T-helper 17 cell (primary cell): Measurements from ENCODE around the gene ACTR3C. TPM values are rescaled to one million over a fixed set of nuclear protein-coding genes. Genes with fewer than 3 reads are reported as not detected.
"Not testable (repeated sequence)": the region's sequence is repeated elsewhere in the genome, so short reads cannot be mapped to it uniquely, and the experiment has no call there.

ENCODE experiments used
- ATAC-seq: fragments of 150-1000 bp; cut with Tn5 transposase; 2 replicates; pipeline ENCODE4 v1.10.0; 2021; ENCODE audit warnings: mild to moderate bottlenecking, moderate library complexity
- DNase-seq, 3 donors: peaks; one replicate each; pipeline versions ENCODE4 v3.0.0 to v3.0.0-alpha.2; 2020 to 2021
- H3K9me3 ChIP-seq: one replicate; pipeline ENCODE4 v1.7.0; 2013; ENCODE audit warnings: low read length, mild to moderate bottlenecking; ENCODE audit not compliant: control insufficient read depth, poor library complexity, severe bottlenecking
- H3K27ac Mint-ChIP-seq: one replicate; pipeline ENCODE4 v1.8.0; 2022; ENCODE audit warnings: mild to moderate bottlenecking, moderate library complexity, mixed read lengths
- H3K27me3 Mint-ChIP-seq: one replicate; pipeline ENCODE4 v1.8.0; 2022; ENCODE audit warnings: mixed read lengths
- H3K36me3 Mint-ChIP-seq: one replicate; pipeline ENCODE4 v1.8.0; 2022; ENCODE audit warnings: low read depth, mixed read lengths
- H3K4me1 Mint-ChIP-seq: one replicate; pipeline ENCODE4 v1.8.0; 2022; ENCODE audit warnings: mild to moderate bottlenecking, mixed read lengths
- H3K4me3 Mint-ChIP-seq: one replicate; pipeline ENCODE4 v1.8.0; 2022; ENCODE audit warnings: mild to moderate bottlenecking, moderate library complexity, mixed read lengths
- total RNA-seq, 4 donors: library from RNA in 2 of 4; stranded (reverse) in 2 of 4; gene quantifications; one replicate each; pipeline ENCODE4 v1.2.3 and lab custom pipeline; 2022 to 2026

ACTR3C gene
- total RNA-seq, 2 donors from 2014 or later = 6.0 to 10.2 TPM

DNA sequence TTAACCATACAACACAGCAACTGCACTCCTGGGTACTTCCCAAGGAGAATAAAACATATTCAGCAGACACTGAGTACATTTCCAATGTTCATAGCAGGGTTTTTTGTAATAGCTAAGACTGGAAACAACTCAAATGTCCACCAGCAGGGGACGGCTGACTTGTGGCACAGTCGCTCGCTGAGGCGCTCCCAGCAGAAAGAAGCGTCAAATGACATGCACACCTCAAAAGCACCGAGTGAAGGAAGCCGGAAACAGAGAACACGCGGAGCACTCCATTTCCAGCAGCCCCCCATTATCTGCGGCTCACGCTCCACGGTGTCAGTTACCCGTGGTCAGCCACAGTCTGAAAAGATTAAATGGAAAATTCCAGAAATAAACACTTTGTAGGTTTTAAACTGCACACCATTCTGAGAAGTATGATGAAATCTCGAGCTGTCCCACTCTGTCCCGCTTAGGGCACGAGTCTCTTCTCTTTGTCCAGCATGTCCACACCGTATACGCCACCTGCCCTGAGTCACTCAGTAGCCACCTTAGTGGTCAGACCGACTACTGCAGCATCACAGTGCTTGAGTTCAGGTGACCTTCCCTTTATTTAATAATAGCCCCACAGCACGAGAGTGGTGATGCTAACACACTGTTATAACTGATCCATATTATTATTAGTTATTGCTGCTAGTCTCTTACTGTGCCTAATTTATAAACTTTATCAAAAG, 56.2 kb downstream of the ACTR3C start:
- not testable (repeated sequence) for H3K36me3 Mint-ChIP-seq, H3K4me1 Mint-ChIP-seq, ATAC-seq, DNase-seq, H3K27me3 Mint-ChIP-seq, H3K27ac Mint-ChIP-seq, H3K4me3 Mint-ChIP-seq, H3K9me3 ChIP-seq

DNA sequence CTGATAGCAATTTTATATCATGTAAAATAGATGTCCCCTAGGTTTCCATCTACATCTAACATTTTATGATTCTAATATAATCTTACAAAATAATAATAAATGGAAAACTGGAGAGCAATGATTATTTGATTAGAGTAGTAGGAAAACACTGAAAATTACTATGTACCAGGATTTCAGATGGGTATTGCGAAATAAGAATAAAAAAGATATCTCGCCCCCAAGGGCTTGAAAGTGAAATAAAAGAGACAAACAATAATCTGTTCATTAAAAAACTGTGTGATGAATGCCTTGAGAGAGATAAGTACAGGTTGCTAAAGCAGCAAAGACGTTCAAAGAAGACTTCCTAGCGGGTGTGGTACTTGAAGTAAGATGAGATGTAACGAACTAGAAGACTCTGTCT, 60.7 kb downstream of the ACTR3C start:
- H3K4me1 Mint-ChIP-seq, H3K36me3 Mint-ChIP-seq, H3K27me3 Mint-ChIP-seq, DNase-seq, H3K9me3 ChIP-seq, ATAC-seq, H3K4me3 Mint-ChIP-seq, H3K27ac Mint-ChIP-seq: not testable (repeated sequence)

DNA sequence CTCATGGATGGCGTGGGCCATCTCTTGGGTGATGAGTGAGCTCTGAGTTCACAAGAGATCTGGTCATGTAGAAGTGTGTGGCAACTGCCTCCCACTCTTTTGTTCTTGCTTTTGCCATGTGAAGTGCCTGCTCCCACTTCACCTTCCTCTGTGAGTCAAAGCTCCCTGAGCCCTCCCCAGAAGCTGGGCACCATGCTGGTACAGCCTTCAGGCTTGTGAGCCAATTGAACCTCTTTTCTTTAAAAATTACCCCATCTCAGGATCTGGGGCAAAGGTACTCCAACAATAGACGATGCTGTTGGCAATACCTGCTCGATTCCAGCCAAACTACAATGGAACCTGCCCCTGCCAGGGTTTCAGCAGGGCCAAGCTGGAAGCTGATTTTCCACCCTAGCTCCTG, 75.6 kb downstream of the ACTR3C start:
- ATAC-seq, DNase-seq, H3K27ac Mint-ChIP-seq, H3K36me3 Mint-ChIP-seq, H3K27me3 Mint-ChIP-seq, H3K9me3 ChIP-seq, H3K4me1 Mint-ChIP-seq, H3K4me3 Mint-ChIP-seq: not testable (repeated sequence)

DNA sequence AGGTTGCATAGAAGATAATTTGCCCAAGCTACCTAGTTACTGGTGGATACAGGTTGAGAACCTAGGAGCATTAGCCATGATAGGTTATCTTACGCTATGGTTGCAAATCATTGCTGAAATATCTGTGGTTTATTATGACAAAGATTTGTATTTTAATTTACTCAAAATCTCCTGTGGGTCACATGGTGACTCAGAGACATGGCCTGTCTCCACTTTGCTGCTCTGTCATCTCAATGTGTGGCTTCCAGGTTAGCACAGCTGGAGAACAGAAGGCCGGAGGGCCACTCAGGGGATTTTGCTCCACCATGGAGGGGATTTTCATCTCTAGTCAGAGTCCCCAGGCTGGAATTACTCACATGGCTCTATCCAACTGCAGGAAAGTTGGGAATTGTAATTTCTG, 78.1 kb downstream of the ACTR3C start:
- not testable (repeated sequence) for H3K4me3 Mint-ChIP-seq, H3K9me3 ChIP-seq, H3K36me3 Mint-ChIP-seq, DNase-seq, H3K4me1 Mint-ChIP-seq, H3K27me3 Mint-ChIP-seq, ATAC-seq, H3K27ac Mint-ChIP-seq

DNA sequence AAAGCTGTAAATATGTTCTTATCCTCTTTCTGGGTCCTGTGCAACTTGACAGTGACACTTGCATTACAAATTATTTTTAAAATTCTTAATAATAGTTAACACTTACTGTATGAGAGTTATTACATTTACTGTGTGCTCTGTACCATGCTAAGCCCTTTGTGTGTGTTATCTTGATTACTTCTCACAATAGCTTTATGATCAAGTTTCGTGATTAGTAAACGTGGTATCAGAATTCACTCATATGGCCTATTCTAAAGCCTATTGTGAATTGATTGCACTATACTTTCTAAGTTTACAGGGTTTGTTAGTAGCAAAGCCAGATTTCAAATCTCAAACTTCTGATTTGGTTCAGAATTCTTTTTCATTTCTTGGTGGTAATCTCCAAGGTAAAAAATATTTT, 80.4 kb downstream of the ACTR3C start:
- not testable (repeated sequence) for H3K9me3 ChIP-seq, H3K36me3 Mint-ChIP-seq, H3K4me1 Mint-ChIP-seq, H3K27me3 Mint-ChIP-seq, H3K4me3 Mint-ChIP-seq, DNase-seq, ATAC-seq, H3K27ac Mint-ChIP-seq

DNA sequence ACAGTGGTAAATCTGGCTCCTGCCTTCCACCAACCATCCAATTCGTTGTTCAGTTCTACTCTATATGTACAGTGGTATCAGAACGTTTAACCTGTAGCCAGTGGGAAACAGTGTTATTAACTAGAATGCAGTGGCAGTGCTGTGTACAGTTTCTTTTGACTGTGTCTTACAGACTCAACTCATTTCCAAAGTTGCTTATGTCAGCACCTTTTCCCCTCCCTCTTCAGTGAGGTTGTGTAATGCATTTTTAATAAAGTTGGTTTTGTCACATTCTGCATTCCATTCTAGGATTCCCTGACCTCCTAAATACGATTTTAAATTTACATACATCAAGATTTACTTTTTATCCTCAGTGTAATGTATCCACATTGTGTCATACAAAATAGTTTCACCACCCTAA, 97.9 kb downstream of the ACTR3C start:
- H3K9me3 ChIP-seq, ATAC-seq, H3K4me3 Mint-ChIP-seq, H3K27ac Mint-ChIP-seq, DNase-seq, H3K4me1 Mint-ChIP-seq, H3K36me3 Mint-ChIP-seq: not testable (repeated sequence)
- peaks cover 16% of the 10 kb centered on the region for H3K27me3 Mint-ChIP-seq

DNA sequence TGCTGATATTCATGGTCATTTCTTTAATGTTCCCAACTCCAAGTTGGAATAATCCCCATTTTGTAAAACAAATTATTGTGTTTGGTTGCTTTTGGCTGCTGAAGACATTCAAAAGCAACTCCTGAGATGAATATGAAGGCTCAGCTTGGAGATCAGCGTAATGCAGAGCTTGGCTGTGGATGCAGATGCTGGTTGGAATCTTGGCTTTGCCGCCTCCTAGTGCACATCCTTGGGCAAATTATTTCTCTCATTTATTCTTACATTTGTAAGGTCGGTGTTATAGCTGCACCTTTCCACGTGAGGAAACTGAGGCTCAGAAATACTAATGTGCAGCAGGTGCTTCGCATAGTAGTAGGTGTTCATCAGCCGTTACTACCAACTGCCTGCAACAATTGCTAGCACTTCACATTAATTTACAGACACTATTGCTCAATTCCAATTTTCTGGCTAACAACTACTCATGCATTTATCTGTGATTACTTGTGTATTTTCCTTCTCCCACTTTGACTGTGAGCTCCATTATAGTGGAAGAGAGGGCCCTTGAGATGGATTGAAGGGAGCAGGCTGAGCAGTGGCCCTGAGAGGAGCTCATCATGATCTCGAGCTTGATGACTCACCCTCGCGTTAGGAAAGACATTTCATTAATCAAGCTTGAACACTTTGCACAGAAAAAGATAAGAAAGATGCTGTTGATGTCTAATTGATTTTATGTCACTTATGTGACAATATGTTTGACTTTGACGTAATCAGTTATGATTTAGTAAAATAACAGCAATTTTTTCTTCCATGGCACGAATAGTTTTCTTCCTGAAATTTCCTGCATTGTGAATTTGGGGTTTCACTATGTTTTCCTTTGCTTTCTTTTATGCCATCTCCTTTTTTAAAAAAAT, 101.0 kb downstream of the ACTR3C start:
- not testable (repeated sequence) for ATAC-seq, H3K4me3 Mint-ChIP-seq

DNA sequence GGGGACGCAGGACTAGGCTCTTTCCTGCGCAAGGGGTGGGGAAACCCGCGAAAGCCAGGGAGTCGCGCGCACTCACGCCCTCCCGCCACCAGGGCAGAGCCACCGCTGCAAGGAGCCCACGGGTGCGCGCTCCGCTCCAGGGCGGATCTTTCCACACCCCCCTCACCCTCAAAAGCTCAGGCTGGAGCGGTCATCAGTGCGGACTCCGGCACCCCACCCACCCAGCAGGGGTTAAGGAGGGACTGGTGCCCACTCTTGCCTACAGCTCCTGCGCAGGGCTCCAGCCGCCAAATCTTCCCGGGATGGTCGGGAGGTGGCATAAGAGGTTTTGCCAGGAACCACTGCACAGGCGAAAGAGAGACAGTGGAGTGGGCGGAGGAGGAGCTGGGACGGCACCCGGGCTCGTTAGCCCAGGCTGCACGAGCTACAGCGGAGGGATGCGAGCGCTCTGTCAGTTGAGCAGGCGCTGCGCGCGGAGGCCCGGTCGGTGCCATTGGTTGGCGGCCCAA, 102.6 kb downstream of the ACTR3C start:
- H3K4me1 Mint-ChIP-seq, ATAC-seq, H3K4me3 Mint-ChIP-seq, H3K27ac Mint-ChIP-seq, H3K9me3 ChIP-seq, DNase-seq, H3K36me3 Mint-ChIP-seq: not testable (repeated sequence)
- peaks cover 16% of the 10 kb centered on the region for H3K27me3 Mint-ChIP-seq

More for the DNA sequence above, 101.0 kb downstream of the ACTR3C start:
- peaks cover 16% of the 10 kb centered on the region for H3K27me3 Mint-ChIP-seq
- H3K27ac Mint-ChIP-seq, DNase-seq, H3K36me3 Mint-ChIP-seq, H3K4me1 Mint-ChIP-seq, H3K9me3 ChIP-seq: not testable (repeated sequence)

DNA sequence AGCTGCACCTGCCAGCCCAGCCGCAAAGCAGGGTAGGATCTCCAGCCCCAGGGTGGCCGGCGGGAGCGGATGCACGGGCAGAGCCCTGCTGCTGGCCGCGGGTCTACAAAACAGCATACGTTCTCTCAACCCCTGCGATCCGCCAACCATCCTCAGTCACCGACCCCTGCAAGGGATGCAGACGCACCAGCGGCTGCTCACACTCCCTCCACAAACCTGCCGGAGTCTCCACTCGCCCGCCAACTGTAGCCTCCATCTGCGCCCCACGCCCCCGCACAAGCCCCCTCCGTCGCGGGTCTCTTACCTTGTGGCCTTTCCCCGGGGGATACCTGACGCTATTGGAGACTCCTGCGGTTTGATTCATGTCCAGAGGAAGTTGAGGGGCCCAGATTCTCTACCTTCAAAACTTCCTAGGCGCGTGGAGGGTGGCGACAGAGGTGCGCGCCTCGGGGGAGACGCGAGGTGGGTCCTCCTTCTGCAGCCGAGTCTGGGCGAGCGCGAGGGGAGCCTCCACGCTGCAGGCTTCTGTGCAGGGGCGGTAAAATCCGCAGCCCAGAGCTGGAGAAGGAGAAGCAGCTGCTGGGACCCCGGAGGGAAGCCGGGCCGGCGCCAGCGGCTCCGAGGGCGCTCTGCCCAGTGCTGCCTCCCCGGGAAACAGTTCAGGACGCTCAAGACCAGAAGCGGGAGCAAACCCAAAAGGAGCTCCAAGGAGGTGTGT, 103.2 kb downstream of the ACTR3C start:
- not testable (repeated sequence) for H3K4me3 Mint-ChIP-seq, H3K27ac Mint-ChIP-seq, H3K4me1 Mint-ChIP-seq

DNA sequence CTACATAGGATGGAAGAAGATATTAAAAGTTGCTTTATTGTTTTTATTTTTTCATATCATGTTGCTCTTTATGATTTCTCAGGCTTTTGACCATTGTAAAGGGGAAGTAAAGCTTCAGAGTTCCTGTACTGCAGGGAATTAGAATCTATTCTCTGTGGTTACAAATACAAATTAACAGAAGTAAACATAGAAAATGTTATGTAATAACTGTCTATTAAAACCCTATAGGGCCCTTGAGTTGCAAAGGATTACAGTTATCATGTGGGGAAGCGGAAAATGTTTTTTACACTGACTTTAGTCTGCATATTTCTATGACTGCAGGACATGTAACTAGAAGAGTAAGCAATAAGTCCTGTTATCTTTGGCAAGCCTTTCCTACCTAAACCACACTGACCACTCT, 116.5 kb downstream of the ACTR3C start:
- H3K27ac Mint-ChIP-seq = not testable (repeated sequence)

More for the DNA sequence above, 103.2 kb downstream of the ACTR3C start:
- not testable (repeated sequence) for DNase-seq, H3K9me3 ChIP-seq, H3K36me3 Mint-ChIP-seq, ATAC-seq
- peaks cover 16% of the 10 kb centered on the region for H3K27me3 Mint-ChIP-seq

DNA sequence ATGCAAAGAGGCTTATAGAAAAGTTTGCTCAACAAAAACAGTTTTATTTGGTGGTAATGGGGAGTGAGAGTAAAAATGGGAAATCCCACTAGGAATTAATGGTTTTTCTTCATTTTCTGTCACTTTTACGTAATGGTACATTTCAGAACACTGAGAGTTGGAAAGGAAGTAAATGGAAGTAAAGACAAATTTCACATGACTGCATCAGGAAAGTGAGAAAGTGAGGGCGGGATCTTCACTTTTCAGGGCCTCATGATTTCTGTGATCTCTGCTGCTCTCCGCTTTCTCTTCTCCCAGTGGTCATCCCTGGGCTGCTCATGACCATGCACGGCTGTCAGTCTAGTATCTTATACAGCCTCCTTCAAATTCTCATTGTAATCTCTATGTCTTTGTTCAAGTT, 117.5 kb downstream of the ACTR3C start:
- not testable (repeated sequence) for ATAC-seq, H3K9me3 ChIP-seq, H3K4me1 Mint-ChIP-seq, H3K27me3 Mint-ChIP-seq, H3K4me3 Mint-ChIP-seq, H3K27ac Mint-ChIP-seq, H3K36me3 Mint-ChIP-seq, DNase-seq

More for the DNA sequence above, 116.5 kb downstream of the ACTR3C start:
- ATAC-seq, H3K9me3 ChIP-seq, H3K27me3 Mint-ChIP-seq, DNase-seq, H3K4me1 Mint-ChIP-seq, H3K36me3 Mint-ChIP-seq, H3K4me3 Mint-ChIP-seq: not testable (repeated sequence)

DNA sequence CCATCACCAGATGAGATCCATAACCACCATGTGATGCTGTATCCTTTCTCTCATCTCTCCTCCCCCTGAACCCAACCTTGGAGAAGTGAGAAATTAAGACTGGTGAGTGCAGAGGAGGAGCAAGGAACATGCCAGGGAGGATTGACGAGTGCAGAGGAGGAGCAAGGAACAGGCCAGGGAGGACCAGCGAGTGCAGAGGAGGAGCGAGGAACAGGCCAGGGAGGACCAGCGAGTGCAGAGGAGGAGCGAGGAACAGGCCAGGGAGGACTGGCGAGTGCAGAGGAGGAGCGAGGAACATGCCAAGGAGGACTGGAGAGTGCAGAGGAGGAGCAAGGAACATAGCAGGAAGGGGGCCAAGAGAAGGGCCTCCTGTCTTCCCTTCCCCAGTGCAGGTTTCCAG, 118.8 kb downstream of the ACTR3C start:
- DNase-seq, ATAC-seq, H3K9me3 ChIP-seq, H3K36me3 Mint-ChIP-seq, H3K4me1 Mint-ChIP-seq, H3K27ac Mint-ChIP-seq, H3K27me3 Mint-ChIP-seq, H3K4me3 Mint-ChIP-seq: not testable (repeated sequence)

DNA sequence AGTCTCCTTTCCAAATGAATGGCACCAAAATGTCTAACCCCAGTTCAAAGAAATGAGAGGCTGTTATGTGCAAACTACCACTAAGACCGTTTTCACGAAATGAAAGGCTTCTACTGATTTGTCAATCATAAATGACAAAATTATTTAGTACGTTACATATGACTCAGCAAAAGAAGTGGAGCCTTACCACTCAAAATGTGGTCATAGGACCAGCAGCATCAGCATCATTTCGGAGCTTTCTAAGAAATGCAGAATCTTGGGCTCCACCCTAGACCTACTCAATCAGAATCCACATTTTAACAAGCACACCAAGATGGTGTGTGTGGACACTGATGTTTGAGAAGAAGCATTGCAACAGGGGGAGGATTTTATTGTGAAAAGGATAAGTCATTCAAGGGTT, 120.5 kb downstream of the ACTR3C start:
- H3K4me3 Mint-ChIP-seq, ATAC-seq, H3K9me3 ChIP-seq, DNase-seq, H3K27ac Mint-ChIP-seq, H3K27me3 Mint-ChIP-seq, H3K36me3 Mint-ChIP-seq, H3K4me1 Mint-ChIP-seq: not testable (repeated sequence)
